AG09309 (cell line): ENCODE data around the gene CLIC2.

Experiments
- DNase-seq: peaks from one replicate; pipeline ENCODE4 v3.0.0-alpha.2; 2010; ENCODE audit warnings: low read depth
- H3K4me3 ChIP-seq: 2 replicates; pipeline ENCODE4 v1.5.1; 2011; ENCODE audit warnings: mild to moderate bottlenecking, low read depth, low read length, moderate library complexity; ENCODE audit not compliant: control insufficient read depth
- TF ChIP-seq, protein P1 (sequence below): IDR thresholded peaks from 2 replicates; pipeline ENCODE4 v1.5.1; 2011; ENCODE audit warnings: mild to moderate bottlenecking, low read depth, low read length, inconsistent platforms; ENCODE audit not compliant: insufficient read depth, control insufficient read depth; ENCODE audit errors: missing control alignments

CLIC2 gene

DNA sequence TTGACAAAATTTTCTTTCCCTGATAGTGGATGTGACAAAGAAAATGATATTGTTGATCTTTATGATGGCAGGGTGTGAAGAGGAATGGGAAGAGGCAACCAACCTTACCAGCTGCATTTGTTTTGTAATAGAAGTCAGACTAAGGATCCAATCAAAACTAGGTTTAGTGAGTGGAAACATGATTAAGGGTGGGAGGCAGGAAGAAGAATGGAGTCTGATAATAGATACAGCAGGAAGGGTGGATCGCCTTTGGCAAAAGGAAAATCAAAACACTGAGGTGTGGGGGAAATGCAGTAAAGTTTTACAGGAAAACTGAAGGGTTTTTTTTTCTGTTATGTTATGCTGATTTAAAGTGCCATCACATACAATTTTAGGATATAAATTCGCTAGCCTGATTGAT, 3.4 kb downstream of the CLIC2 start:
- TF ChIP-seq, protein P1, sequence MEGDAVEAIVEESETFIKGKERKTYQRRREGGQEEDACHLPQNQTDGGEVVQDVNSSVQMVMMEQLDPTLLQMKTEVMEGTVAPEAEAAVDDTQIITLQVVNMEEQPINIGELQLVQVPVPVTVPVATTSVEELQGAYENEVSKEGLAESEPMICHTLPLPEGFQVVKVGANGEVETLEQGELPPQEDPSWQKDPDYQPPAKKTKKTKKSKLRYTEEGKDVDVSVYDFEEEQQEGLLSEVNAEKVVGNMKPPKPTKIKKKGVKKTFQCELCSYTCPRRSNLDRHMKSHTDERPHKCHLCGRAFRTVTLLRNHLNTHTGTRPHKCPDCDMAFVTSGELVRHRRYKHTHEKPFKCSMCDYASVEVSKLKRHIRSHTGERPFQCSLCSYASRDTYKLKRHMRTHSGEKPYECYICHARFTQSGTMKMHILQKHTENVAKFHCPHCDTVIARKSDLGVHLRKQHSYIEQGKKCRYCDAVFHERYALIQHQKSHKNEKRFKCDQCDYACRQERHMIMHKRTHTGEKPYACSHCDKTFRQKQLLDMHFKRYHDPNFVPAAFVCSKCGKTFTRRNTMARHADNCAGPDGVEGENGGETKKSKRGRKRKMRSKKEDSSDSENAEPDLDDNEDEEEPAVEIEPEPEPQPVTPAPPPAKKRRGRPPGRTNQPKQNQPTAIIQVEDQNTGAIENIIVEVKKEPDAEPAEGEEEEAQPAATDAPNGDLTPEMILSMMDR = no peak
- no peak overlapping the region for H3K4me3 ChIP-seq
- no peak for DNase-seq

DNA sequence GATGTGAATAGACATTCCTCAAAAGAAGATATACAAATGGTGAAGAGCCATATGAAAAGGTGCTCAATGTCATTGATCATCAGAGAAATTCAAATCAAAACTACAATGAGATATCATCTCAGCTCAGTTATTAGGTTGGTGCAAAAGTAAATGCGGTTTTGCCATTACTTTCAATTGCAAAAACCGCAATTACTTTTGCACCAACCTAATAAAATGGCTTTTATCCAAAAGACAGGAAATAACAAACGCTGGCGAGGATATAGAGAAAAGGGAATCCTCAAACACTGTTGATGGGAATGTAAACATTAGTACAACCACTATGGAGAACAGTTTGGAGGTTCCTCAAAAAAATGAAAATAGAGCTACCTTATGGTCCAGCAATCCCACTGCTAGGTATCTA, 5.1 kb downstream of the CLIC2 start:
- DNase-seq = no peak
- TF ChIP-seq, protein P1 = no peak
- no peak overlapping the region for H3K4me3 ChIP-seq

DNA sequence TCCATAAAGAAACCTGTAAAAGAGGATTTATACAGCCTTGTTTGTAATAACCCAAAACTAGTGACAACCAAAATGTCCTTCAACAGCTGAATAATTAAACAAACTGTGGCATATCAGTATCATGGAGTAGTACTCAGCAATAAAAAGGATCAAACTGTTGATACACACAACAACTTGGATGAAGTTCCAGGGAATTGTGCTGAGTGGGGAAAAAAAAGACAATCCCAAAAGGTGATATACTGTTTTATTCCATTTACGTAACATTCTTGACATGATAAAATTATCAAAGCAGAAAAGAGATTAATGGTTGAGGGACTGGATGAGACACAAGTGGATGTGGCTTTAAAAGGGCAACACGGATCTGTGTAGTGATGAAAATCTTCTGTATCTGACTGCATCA, 7.8 kb downstream of the CLIC2 start:
- DNase-seq = no peak
- H3K4me3 ChIP-seq = no peak overlapping the region
- TF ChIP-seq, protein P1 = no peak

DNA sequence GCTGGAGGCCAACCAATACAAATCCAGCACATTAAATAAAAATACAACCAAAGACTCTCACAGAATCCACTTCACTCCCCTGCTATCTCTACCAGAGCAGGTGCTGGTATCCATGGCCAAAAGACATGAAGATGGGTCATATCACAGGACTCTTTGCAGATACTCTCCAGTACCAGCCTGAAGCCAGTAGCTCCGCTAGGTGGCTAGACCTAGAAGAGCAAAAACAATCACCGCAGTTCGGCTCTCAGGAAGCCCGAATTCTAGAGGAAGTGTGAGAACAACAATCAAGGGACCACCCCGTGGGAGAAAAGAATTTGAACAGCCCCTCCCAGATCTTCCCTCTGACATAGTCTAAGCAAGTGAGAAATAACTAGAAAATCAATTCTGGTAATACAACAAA, 20.2 kb downstream of the CLIC2 start:
- TF ChIP-seq, protein P1 = no peak
- H3K4me3 ChIP-seq = no peak overlapping the region
- no peak for DNase-seq

DNA sequence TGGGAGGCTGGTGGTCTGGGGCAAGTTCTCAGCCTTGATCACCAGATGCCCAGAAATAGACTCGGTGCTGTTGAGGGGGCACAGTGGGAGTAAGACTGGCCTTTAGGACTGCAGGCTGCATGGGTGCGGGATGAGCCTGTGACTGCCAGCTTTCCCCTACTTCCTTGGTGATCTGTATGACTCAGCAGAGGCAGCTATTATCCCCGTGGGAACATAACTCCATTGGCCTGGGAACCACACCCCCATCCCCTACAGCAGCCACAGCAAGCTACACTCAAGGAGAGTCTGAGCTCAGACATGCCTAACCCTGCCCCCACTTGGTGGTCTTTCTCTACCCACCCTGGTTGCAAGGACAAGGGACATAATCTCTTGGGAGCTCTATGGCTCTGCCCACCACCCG, 20.6 kb downstream of the CLIC2 start:
- no peak overlapping the region for H3K4me3 ChIP-seq
- TF ChIP-seq, protein P1 = no peak
- DNase-seq = no peak

DNA sequence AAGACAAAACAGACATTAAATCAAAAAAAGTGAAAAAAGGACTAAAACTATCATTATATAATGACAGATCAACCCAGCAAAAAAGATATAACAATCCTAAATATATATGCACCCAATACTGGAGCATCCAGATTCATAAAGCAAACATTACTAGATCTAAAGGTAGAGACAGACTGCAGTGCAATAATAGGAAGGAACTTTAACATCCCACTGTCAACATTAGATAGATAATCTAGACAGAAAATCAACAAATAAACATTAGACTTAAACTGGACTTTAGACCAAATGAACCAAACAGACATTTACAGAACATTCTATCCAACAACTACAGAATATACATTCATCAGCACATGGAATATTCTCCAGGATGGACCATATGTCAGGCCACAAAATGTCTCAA, 40.6 kb downstream of the CLIC2 start:
- TF ChIP-seq, protein P1 = no peak
- no peak for DNase-seq
- no peak overlapping the region for H3K4me3 ChIP-seq

DNA sequence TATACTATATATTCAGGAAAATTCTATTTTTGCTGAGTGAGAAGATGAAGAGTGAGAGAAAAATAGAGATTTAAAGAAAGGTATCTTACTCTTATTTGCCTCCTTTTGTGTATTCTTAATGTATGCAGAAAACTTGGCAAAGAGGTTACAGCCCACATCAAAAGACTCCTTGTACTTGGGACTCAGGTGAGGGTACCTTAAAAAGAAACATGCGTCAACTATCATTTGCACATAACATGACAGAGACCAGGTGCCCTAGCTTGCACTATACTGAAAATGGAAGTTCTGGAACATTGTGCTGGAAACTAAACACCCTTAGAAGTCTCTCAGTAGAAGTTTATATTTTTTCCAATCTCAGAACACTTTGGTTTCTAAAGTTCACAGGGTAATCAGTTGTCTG, 54.5 kb downstream of the CLIC2 start:
- TF ChIP-seq, protein P1 = no peak
- no peak for DNase-seq
- H3K4me3 ChIP-seq = no peak overlapping the region
